Activated CD4-positive, alpha-beta T cell treated with anti-CD3 and anti-CD28 coated beads for 4 hours (primary cell): ENCODE data around the gene UBE2J2.

Experiments
- DNase-seq, 2 donors: peaks; one replicate each; pipeline ENCODE4 v3.0.0-alpha.2; 2020

The UBE2J2 gene

GRCh38 chr1:1279028-1279427 lies 5.4 kb upstream of the UBE2J2 start:
- DNase-seq, result no peak

- no peak for DNase-seq
Observed at GRCh38 chr1:1278620-1279019, 5.0 kb upstream of the UBE2J2 start.

- no peak for DNase-seq
Observed at GRCh38 chr1:1275836-1276235, 2.2 kb upstream of the UBE2J2 start.

- no peak for DNase-seq
Observed at GRCh38 chr1:1274931-1275431, 1.3 kb upstream of the UBE2J2 start.

- DNase-seq, result no peak
Observed at GRCh38 chr1:1274299-1274930, 761 bp upstream of the UBE2J2 start.

GRCh38 chr1:1273209-1273511 lies 494 bp downstream of the UBE2J2 start:
- DNase-seq, result no peak

GRCh38 chr1:1272341-1273208 lies 1.1 kb downstream of the UBE2J2 start:
- no peak for DNase-seq

GRCh38 chr1:1270813-1271212 lies 2.8 kb downstream of the UBE2J2 start:
- DNase-seq, result no peak

GRCh38 chr1:1268284-1268682 lies 5.4 kb downstream of the UBE2J2 start:
- DNase-seq, result no peak

GRCh38 chr1:1267488-1268283 lies 6.0 kb downstream of the UBE2J2 start:
- no peak for DNase-seq

- no peak for DNase-seq
Observed at GRCh38 chr1:1264868-1265272, 8.8 kb downstream of the UBE2J2 start.

GRCh38 chr1:1264026-1264425 lies 9.6 kb downstream of the UBE2J2 start:
- no peak for DNase-seq

- DNase-seq, result no peak
Observed at GRCh38 chr1:1262758-1263157, 10.9 kb downstream of the UBE2J2 start.

- DNase-seq, result no peak
Observed at GRCh38 chr1:1262071-1262470, 11.6 kb downstream of the UBE2J2 start.

GRCh38 chr1:1260843-1261560 lies 12.7 kb downstream of the UBE2J2 start:
- DNase-seq, result no peak

GRCh38 chr1:1259951-1260600 lies 13.6 kb downstream of the UBE2J2 start:
- DNase-seq, result no peak

GRCh38 chr1:1259540-1259939 lies 14.1 kb downstream of the UBE2J2 start:
- DNase-seq, result no peak

- no peak for DNase-seq
Observed at GRCh38 chr1:1259119-1259488, 14.6 kb downstream of the UBE2J2 start.

- DNase-seq, result no peak
Observed at GRCh38 chr1:1256956-1257871, 16.4 kb downstream of the UBE2J2 start.

- no peak for DNase-seq
Observed at GRCh38 chr1:1255611-1256010, 18.0 kb downstream of the UBE2J2 start.

GRCh38 chr1:1255078-1255477 lies 18.6 kb downstream of the UBE2J2 start:
- DNase-seq, result no peak

GRCh38 chr1:1254667-1254998 lies 19.0 kb downstream of the UBE2J2 start:
- no peak for DNase-seq
